ENCODE data around the gene APPL2. TPM values are rescaled to one million over a fixed set of nuclear protein-coding genes. Genes with fewer than 3 reads are reported as not detected.
"Not testable (repeated sequence)": the region's sequence is repeated elsewhere in the genome, so short reads cannot be mapped to it uniquely, and the experiment has no call there.

The APPL2 gene
- total RNA-seq, 1 donor from 2014 or later: 112 TPM

- no peak for DNase-seq (ENCODE audit: low spot score)
Measured at GRCh38 chr12:105194947-105195346, 41.0 kb downstream of the APPL2 start.

GRCh38 chr12:105192624-105193225 is 43.2 kb downstream of the APPL2 start:
- DNase-seq (ENCODE audit: low spot score): no peak

- DNase-seq (ENCODE audit: low spot score): no peak
Measured at GRCh38 chr12:105190530-105190929, 45.4 kb downstream of the APPL2 start.

GRCh38 chr12:105189293-105189692 is 46.7 kb downstream of the APPL2 start:
- DNase-seq (ENCODE audit: low spot score): no peak

- DNase-seq (ENCODE audit: low spot score): not testable (repeated sequence)
Measured at GRCh38 chr12:105183976-105184375, 52.0 kb downstream of the APPL2 start.

GRCh38 chr12:105183406-105183805 is 52.6 kb downstream of the APPL2 start:
- DNase-seq (ENCODE audit: low spot score): not testable (repeated sequence)

- DNase-seq (ENCODE audit: low spot score): not testable (repeated sequence)
Measured at GRCh38 chr12:105179114-105179513, 56.9 kb downstream of the APPL2 start.

- DNase-seq (ENCODE audit: low spot score): no peak
Measured at GRCh38 chr12:105177208-105177607, 58.8 kb downstream of the APPL2 start.

GRCh38 chr12:105175397-105175990 is 60.5 kb downstream of the APPL2 start:
- no peak for DNase-seq (ENCODE audit: low spot score)

GRCh38 chr12:105171691-105172436 is 64.1 kb downstream of the APPL2 start:
- DNase-seq (ENCODE audit: low spot score): no peak

- DNase-seq (ENCODE audit: low spot score): no peak
Measured at GRCh38 chr12:105170139-105170538, 65.8 kb downstream of the APPL2 start.

- no peak for DNase-seq (ENCODE audit: low spot score)
Measured at GRCh38 chr12:105168006-105168405, 68.0 kb downstream of the APPL2 start.

- DNase-seq (ENCODE audit: low spot score): no peak
Measured at GRCh38 chr12:105167346-105167745, 68.6 kb downstream of the APPL2 start.

- no peak for DNase-seq (ENCODE audit: low spot score)
Measured at GRCh38 chr12:105166736-105167135, 69.2 kb downstream of the APPL2 start.

- no peak for DNase-seq (ENCODE audit: low spot score)
Measured at GRCh38 chr12:105164068-105164467, 71.9 kb downstream of the APPL2 start.

GRCh38 chr12:105162174-105162573 is 73.8 kb downstream of the APPL2 start:
- DNase-seq (ENCODE audit: low spot score): no peak

GRCh38 chr12:105158876-105159275 is 77.1 kb downstream of the APPL2 start:
- DNase-seq (ENCODE audit: low spot score): no peak

- DNase-seq (ENCODE audit: low spot score): no peak
Measured at GRCh38 chr12:105157606-105158005, 78.4 kb downstream of the APPL2 start.

GRCh38 chr12:105156260-105156659 is 79.7 kb downstream of the APPL2 start:
- no peak for DNase-seq (ENCODE audit: low spot score)

GRCh38 chr12:105142259-105142658 is 93.7 kb downstream of the APPL2 start:
- no peak for DNase-seq (ENCODE audit: low spot score)

GRCh38 chr12:105141320-105141922 is 94.6 kb downstream of the APPL2 start:
- DNase-seq (ENCODE audit: low spot score): no peak

- DNase-seq (ENCODE audit: low spot score): no peak
Measured at GRCh38 chr12:105138248-105138647, 97.7 kb downstream of the APPL2 start.
